GM18868 (cell line): Measurements from ENCODE around the gene DOK4.
A peak's percentile ranks its signal among the peaks of the same experiment; 100 is the strongest.

Source experiments
- ATAC-seq: cut with Tn5 transposase; IDR thresholded peaks from one replicate; pipeline ENCODE4 v1.9.1; 2021; ENCODE audit warnings: mild to moderate bottlenecking, moderate library complexity; ENCODE audit not compliant: unreplicated experiment

DOK4 gene

DNA sequence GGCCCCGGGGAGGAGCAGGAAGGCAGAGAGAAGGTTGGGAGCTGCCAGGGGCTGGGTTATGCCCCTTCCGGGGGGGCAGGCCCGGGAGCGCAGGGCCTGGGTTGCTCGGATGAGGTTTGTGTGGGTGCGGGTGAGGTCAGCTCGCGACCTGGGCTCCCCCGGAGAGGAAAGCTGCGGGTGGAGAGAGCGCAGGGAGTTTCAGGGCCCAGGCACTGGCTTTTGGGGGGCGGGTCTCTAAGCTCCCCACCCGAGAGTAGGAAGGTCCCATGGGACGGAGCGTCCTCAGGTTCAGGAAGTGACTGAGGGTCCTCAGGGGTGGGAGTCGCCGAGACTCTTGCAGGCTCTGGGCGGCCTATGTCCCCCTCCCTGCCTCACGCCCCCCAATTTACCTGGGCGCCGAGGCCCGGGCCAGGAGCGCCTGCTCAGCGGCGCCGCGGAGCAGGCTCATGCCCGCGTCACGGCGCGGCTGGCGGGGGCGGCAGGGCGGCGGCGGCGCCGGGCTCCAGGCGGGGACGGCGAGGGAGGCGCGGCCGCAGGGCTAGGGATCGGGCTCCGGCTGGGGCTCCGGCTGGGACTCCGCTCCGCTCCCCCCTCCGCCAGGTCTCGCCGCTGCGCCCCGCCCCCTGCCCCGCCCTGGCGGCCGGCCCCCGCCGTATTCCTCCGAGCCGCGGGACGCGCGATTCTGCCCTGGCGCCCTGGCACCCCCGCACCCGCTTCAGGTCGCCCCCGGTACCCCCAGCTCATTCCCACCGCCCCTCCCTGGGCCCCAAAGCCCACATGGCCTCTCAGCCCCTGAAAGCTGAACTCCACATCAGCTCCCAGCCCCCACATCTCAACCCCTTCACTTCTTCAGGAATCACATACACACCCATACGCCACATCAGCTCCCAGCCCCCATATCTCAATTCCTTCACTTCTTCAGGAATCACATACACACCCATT lies at the start of gene DOK4:
Gene DOK4, minus strand, starts transcription at position 578 of the 942 bp plus-strand sequence. CDS start 6,986 bp downstream, outside the sequence.
- ATAC-seq = peak; percentile 93

DNA sequence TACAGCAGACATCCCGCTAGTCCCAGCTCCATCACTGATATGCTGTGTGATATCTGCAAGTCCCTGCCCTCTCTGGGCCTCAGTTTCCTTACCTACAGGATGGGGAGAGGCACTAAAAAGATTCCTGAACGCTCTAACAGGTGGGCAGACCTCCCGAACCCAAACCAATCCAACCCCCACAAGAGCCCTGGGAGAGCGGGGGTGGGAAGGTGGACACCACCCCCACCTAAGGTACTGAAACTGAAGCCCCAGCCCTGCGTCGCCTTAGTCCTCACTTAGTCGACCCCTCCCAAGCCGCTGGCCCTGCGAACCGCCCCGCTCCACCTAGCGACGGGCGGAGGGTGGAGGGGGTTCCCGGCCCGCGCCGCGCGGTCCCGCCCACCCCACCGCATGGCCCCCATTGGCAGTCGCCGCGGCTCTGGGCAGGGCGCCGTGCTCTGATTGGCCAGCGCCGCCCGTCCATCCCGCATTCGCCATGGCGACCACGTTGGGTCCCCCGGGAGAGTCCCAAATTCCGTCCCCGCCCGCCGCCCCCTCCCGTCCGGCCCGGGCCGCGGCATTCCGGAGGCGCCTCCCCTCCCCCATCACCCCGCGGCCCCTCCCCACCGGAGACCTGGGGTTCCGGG lies 49.5 kb upstream of the DOK4 start:
- ATAC-seq = peak; percentile 64

DNA sequence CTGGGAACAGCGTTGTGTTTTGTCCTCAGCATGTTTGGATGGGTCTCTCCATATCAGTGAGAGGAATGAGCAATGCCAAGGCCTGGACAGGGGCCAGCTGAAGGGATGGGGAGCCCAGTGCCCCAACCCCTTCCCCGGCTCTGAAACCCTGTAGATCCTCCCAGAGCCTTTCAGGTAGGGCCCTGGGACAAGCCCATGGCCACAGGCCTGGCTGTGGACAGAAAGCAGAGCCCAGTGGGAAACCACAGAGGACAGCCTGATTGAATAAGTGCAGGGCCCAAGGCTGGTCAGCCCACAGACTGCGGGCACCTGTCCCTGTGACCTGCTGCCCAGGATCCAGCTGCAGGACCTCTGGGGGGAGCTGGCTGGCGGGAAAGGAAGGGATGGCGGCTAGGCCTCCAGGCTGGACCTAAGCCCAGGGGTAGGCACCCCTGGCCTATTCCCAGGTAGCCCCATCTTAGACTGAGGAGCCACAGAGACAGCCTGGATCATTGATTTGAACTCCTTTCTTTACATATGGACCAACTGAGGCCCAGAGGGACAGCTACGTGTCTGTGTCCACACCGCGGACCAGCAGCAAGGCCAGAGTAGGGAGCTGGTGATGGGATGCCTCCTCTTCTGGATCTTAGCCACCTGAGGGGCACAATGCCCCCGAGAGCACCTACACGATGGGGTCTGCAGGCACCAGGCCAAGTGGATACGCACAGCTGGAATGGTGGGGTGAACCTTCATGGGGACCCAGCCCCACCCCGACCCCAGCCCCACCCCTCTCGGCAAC lies 48.8 kb upstream of the DOK4 start:
- ATAC-seq = no peak

DNA sequence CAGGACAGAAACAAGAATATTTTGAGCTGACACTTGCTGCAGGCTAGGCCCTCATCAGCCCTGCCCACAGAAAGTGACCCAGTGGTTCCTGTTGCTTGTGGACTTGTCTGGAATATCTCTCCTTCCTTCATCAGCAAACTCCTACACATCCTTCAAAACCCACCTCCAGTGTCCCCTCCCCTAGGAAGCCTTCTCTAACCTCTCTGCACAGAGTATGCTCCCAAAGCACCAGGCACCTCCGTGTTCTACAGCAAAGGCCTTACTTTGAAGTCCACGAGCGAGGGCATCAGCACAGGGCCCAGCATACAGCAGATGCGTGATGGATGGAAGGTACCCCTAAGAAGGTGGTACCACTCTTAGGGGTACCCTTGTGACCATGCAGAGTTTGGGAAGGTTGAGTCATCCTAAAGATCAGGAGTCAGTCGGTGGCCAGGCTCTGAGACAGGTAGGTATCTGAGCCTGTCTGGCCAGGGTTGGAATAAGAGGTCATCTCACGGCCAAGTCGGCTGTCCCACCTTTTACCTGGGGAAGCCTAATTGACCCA lies 48.1 kb upstream of the DOK4 start:
- ATAC-seq = no peak

DNA sequence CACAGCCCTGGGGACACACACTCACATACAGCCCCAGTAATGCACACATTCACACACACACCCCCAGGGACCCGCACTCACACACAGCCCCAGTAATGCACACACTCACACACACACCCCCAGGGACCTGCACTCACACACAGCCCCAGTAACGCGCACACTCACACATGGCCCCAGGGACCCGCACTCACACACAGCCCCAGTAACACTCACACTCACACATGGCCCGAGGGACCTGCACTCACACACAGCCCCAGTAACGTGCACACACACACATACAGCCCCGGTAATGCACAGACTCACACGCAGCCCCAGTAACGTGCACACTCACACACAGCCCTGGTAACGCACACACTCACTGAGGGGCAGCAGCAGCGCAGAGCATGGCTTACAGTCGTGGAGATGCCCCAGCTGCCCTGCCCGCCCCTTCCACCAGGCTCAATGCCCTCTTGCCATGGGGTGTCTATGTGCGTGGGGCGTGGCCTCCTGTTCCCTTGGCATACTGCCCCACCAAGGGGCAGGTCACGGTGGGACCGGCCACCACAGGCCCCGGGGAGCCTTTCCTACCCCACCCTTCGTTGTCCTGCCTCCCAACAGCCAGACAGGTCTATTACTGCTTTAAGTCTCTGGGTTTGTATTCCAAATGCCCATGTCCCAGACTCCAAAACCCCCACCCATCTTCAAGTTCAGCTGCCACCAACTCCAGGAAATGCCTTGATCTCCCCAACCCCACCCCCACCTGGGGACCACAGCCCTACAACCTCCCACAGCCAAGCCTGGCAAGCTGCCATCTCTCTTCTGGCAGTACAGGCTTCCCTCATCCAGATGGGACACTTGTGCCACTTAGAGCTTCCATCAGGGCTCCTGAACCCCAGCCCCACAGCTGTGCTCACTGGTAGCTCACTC lies 47.4 kb upstream of the DOK4 start:
- ATAC-seq = no peak

DNA sequence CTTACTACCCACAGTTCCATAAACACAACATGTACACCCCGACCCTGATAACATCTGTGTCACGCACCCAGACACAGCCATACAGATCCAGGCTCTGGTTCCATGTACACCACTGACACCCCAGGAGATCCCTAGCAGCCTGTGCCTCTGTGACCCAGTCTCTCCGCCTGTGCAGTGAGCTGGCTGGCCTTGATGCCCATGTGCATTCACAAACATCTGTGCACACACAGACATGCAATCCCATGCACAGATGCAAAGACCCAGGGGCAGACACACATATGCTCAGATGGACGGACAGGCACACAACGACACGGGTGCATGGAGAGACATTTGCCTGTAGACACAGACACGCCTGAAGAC lies 46.0 kb upstream of the DOK4 start:
- ATAC-seq = no peak

DNA sequence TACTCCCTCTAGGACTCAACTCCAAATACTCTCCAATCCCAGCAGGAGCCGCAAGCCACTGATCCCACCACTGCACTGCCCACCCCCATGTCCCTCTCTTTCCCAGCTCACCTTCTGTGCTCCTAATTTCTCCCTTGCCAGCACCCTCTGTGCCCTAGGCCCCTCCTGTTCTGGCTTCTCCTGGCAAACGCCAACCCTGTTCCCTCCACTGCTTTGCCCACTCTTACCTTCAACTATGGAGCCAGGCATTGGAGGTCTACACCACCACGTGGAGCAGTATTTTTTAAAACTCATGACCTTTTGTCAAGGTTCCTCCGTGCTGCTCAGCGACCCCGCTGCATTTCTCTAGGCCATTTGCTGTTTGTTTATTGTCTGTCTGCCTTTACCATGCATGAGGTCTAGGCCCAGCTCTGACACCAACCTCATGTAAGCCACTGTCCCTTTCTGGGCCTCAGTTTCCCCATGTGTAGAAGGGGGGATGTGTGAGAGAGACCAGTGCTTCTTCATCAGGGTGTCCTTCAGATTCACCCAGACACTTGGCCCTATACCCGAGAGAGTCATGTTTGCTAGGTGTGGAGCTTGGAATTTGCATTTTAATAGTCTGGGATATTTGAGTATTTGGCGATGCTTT lies 45.5 kb upstream of the DOK4 start:
- ATAC-seq = no peak

DNA sequence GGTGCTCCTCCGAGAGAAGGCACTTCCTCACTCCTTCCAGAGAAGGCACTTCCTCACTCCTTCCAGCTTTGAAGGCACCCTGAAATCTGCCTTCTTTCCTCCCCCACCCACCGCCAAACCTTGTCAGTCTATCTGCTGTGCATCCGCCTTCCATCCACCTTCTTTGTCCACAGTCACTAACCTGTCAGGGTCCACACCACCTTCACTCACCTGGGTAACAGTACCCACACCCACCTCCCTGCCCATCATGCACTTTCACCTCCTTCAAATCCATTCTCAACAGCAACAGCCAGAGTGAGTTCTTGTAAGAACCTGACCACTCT lies 44.9 kb upstream of the DOK4 start:
- ATAC-seq = no peak

DNA sequence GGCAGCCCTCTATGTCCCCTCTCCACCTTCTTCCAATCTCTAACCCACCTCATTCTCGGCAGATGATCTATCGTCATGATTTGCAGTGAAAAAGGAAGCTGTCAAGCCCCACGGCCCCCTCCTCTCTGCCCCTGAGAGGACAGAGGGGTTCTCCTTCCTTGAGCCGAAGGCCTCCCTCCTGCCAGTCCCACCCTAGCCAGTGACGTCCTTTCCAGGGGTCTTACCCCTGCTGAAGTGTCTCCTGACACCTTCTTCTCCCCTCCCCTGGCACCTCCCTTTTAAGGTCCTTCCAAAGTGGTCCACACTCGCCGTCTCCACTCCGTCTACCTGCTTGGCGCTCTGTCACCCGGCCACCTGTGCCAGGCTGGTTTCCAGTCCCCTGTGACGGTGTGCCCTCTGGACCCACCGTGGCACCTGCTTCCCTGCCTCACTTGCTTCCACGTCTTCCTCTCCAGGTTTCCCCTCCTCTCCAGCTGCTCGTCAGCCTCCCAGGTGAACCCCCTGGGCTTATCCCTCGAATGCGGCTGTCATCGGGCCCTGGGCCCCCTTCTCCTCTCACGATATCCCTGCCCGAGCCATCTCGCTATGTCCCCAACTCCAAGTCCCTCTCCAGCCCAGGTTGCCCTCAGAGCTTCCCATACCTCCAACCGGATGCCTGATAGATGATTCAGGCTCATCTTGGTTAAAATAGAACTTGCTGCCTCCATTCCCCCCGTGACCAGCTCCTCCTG lies 44.4 kb upstream of the DOK4 start:
- ATAC-seq = no peak

DNA sequence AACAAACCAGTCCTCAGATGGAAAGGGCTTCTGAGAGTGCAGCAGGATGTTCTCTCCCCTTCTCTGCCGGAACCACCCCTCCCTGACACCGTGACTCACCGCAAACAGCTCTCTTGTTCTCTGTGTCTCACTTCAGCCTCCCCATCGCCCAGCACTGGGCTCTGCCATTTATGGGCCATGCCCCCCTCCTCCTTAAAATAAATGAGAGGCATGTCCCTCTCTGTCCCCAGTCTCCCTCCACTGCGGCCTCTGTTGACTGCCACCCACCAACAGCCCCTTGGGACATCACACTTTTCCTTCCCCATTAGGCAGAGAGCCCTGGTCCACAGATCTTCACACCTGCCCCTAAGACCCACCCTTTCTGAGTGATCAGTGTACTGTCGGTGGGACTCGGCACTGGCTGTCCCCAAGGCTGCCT lies 43.8 kb upstream of the DOK4 start:
- peak; percentile 80 for ATAC-seq

DNA sequence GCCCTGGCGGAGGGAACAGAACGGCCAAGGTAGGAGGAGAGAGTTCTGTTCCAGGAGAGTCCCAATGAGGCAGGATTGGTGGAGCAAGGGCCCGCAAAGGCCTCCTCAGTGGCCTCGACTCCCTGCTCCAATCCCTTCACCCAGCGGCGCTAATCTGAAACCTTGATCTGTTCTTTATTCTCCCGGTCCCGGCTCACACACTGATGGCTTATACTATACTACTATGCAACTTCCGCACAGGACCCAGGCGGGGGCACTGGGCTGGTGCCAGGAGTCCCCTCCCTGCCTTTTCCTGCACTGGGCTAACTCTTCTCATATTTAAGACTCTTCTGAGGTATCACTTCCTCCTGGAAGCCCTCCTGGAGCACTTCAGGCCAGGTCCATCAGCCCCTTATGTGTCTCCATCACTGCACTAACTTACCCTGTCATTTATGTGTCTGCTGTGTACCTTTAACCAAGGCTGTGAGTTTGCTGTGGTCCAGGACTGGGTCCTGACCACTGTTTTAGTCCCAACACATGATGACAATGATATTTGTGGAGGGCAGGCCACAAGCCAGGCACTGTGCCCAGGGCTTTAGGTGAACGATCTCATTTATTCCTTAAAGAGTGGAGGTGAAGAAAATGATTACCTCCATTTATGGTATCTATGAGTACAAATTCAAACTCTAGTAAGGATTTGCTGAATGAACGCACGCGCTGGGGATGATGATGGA lies 43.3 kb upstream of the DOK4 start:
- ATAC-seq = peak; percentile 11

DNA sequence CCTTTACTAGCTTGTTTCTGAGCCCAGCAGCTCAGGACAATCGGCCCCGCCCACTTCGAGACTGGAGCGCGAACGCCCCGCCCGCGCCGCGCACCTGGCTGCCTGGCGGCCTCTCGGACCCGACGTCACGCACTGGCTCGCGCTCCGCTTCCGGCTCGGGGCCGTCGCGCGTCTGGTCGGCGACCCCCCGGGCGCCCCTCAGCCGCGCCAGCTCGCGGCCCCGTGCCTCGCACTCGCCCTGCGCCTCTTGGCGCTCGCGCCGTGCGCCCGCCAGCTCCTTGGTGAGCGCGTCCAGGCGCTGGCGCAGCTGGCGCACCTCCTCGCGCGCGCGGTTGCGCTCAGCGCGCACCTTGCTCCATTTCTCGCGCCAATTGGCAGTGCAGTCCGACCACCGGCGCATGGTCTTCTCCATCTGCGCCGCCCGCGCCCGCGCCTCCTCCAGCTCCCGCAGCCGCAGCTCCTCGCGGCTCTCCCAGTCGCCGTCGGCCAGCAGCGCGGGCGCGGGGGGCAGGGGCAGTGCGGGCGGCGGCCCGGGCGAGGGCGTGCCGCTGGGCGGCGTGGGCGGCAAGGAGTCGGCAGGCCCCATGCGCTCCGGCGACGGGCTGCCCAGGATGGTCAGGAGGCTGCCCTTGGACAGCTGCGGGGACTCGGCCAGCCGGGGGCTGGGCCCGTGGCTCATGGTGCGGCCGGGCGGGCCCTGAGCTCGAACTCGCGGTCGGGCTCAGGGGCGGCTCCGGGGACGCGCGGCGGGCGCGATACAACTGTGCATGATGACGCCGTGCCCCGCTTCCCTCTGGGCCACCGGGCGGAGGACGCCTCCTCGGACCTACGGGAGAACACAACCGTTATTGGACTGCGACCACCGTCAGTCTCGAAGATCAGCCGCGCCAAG lies 42.5 kb upstream of the DOK4 start:
- no peak for ATAC-seq

DNA sequence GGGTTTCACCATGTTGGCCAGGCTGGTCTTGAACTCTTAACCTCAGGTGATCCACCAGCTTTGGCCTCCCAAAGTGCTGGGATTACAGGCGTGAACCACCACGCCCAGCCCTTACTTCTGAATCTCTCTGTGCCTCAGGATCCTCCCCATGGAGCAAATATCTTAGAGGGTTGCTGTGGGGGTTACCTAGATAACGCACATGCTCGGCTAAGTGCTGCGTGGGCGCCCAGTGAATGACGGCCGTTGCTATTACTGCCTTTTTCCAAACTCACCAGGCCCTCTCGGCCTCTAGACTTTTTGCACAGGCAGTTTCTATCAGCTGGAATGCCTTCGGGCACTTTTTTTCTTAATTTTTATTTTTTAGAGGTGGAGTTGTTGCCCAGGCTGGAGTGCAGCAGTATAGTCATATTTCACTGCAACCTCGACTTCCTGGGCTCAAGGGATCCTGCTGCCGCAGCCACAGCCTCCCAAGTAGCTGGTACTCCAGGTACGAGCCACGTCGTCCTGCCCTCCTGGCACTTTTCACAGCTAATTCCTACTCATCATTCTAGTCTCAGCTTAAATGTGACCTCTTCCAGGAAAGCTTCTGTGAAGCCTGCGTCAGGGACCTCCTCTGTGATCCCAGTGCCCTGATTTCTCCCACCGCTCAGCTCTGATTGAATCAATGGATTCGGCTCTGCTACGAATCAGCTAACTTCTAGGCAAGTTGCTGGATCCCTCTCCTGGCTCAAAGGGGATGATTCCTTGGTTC lies 41.5 kb upstream of the DOK4 start:
- ATAC-seq = no peak

DNA sequence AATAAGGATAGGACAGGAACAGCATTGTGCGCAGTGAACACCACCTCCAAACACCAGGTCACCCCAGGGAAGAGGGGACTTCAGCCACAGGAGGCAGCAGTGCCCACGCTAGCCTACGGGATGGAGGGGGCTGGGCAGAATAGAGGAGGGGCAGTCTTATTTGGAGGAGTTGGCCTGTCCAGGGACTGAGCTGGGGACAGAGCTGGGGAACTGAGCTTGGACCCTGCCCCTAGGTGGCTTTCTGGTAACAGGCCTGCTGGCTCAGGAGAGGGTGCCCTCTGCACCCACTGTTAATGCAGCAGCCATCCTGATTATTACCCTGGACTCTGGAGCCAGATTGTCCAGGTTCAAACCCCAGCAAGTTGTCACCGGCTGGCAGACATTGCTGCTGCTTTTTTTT lies 40.7 kb upstream of the DOK4 start:
- ATAC-seq = no peak

DNA sequence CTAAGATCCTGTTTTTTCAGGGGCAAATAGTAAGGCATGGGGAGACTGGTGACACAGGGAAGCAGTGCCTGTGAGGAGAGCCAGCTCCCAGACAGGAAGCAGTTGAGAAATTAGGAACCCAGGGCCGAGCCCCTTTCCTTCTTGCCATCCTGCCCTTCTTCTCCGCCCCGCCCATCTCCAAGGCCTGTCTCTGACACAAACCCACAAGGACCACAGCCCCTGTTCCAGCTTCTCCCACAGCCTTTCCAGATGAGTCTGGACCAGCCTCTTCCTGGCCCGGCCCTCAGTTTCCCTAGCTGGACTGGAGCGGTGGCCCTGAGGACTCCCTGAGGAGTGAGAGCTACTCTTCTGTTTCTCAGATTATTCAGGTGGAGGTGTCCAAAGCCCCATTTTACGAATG lies 40.2 kb upstream of the DOK4 start:
- ATAC-seq = no peak

DNA sequence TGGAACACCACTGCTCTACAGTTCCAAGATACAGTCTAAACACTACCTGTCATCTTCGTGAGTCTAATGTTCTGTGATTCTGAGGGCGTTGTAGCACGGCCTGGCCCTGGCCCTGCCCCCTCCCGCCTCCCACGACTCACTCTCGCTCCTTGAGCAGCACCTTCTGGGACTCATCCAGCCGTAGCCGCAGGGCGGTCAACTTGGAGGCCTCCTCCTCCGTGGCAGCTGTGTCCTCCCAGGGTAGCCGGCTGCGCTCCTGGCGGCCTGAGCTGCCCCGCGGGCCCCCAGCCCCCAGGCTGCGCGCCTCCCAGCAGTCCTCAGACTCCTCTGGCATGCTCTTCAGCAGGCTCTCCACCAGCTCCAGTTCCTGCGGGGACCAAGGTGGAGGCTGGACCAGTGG lies 39.5 kb upstream of the DOK4 start:
- no peak for ATAC-seq

DNA sequence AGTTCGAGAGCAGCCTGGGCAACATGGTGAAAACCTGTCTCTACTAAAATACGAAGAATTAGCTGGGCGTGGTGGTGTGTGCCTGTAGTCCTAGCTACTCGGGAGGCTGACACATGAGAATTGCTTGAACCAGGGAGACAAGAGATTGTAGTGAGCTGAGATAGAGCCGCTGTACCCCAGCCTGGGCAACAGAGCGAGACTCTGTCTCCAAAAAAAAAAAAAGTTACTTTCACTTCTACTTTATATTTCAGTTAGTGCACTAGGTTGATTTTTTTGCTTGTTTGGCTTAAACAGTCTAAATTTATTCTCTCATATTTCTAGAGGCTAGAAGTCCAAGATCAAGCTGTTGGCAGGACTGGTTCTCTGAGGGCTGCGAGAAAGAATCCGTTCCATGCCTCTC lies 36.7 kb upstream of the DOK4 start:
- ATAC-seq = no peak
